PFSK-1 (cell line): ENCODE data around the gene MLIP.

Experiments
- FOXP2 ChIP-seq: optimal IDR thresholded peaks from 2 replicates; pipeline ENCODE3; 2011; ENCODE audit warnings: borderline replicate concordance, control low read depth, inconsistent platforms; ENCODE audit not compliant: insufficient read depth; ENCODE audit errors: extremely low read length, extremely low read depth
- POLR2AphosphoS5 ChIP-seq: IDR thresholded peaks from 2 replicates; pipeline ENCODE4 v1.6.1; 2012; ENCODE audit warnings: low read depth, mild to moderate bottlenecking, control low read depth, low read length, moderate library complexity
- SIN3A ChIP-seq: IDR thresholded peaks from 2 replicates; pipeline ENCODE4 v1.6.1; 2012; ENCODE audit warnings: mild to moderate bottlenecking, low read length, moderate library complexity, borderline replicate concordance; ENCODE audit not compliant: insufficient read depth
- TAF1 ChIP-seq: IDR thresholded peaks from 2 replicates; pipeline ENCODE4 v1.6.1; 2012; ENCODE audit warnings: low read length, control low read depth, borderline replicate concordance; ENCODE audit not compliant: insufficient read depth
- TF ChIP-seq, protein P1 (sequence below), 2 experiments: IDR thresholded peaks; 2 replicates each; pipeline versions ENCODE4 v1.6.1 to v1.8.0; 2011 to 2012; ENCODE audit warnings: low read depth in 2 of 2, low read length in 2 of 2, control low read depth in 1 of 2, inconsistent platforms in 1 of 2, mild to moderate bottlenecking in 1 of 2, moderate library complexity in 1 of 2; ENCODE audit not compliant: insufficient read depth in 1 of 2

DNA sequence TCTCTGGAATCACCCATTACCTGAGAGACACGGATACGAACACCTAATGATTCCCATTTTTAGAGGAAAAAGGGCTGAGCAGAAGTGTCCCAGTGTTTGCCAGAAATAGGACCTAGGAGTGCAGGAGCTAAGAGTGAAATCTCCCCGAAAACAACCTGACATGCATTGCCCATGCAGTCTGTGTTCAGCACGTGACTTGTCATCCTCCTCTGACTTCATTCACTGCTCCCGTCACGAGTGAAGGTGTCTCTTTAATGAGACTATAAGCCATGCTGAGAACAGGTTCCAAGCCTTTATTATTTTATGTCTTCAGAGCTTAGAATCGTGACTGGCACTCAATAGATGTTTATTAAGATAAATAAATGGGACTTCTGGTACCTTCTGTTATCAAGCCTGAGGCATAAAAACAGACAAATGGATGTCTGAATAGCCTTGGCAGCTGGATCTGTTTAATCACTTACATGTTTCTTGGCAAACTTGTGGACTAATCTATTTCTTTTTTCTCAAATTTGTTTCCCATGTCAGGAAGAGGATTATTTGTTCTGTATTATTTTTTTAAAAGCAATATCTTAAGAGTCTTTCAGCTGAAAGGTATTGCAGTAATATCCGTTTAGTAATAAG lies 3.7 kb upstream of the MLIP start:
- TF ChIP-seq POLR2AphosphoS5 (no peak), SIN3A (no peak), TAF1 (no peak), FOXP2 (no peak)
- TF ChIP-seq, protein P1, sequence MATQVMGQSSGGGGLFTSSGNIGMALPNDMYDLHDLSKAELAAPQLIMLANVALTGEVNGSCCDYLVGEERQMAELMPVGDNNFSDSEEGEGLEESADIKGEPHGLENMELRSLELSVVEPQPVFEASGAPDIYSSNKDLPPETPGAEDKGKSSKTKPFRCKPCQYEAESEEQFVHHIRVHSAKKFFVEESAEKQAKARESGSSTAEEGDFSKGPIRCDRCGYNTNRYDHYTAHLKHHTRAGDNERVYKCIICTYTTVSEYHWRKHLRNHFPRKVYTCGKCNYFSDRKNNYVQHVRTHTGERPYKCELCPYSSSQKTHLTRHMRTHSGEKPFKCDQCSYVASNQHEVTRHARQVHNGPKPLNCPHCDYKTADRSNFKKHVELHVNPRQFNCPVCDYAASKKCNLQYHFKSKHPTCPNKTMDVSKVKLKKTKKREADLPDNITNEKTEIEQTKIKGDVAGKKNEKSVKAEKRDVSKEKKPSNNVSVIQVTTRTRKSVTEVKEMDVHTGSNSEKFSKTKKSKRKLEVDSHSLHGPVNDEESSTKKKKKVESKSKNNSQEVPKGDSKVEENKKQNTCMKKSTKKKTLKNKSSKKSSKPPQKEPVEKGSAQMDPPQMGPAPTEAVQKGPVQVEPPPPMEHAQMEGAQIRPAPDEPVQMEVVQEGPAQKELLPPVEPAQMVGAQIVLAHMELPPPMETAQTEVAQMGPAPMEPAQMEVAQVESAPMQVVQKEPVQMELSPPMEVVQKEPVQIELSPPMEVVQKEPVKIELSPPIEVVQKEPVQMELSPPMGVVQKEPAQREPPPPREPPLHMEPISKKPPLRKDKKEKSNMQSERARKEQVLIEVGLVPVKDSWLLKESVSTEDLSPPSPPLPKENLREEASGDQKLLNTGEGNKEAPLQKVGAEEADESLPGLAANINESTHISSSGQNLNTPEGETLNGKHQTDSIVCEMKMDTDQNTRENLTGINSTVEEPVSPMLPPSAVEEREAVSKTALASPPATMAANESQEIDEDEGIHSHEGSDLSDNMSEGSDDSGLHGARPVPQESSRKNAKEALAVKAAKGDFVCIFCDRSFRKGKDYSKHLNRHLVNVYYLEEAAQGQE (IDR thresholded peaks at IDR 0.05; ENCODE audit: insufficient read depth in 1 of 2, low read depth in 2 of 2, low read length in 2 of 2): no peak
